ENCODE measurements around the gene USP17L24.
"Not testable (repeated sequence)": the region's sequence is repeated elsewhere in the genome, so short reads cannot be mapped to it uniquely, and the experiment has no call there.

USP17L24 gene

GRCh38 chr4:9324865-9325264 lies at the start of gene USP17L24:
Gene USP17L24, plus strand, starts transcription at chr4:9325165. Its CDS starts 0 bp downstream, at chr4:9325165.
- DNase-seq, result not testable (repeated sequence)

GRCh38 chr4:9324191-9324590 lies 774 bp upstream of the USP17L24 start:
- DNase-seq, result not testable (repeated sequence)

GRCh38 chr4:9329611-9330010 lies 4.6 kb downstream of the USP17L24 start, which contains the start of gene USP17L25:
Gene USP17L25, plus strand, starts transcription at chr4:9329911. Its CDS starts 0 bp downstream, at chr4:9329911.
- not testable (repeated sequence) for DNase-seq

- DNase-seq, result not testable (repeated sequence)
These were observed 9.4 kb downstream of the USP17L24 start, which contains the start of gene USP17L26 for GRCh38 chr4:9334358-9334757. Gene USP17L26, plus strand, starts transcription at chr4:9334658. Its CDS starts 0 bp downstream, at chr4:9334658.

GRCh38 chr4:9339103-9339502 lies 14.1 kb downstream of the USP17L24 start, which contains the start of gene USP17L5:
Gene USP17L5, plus strand, starts transcription at chr4:9339403. Its CDS starts 0 bp downstream, at chr4:9339403.
- DNase-seq, result not testable (repeated sequence)

GRCh38 chr4:9343848-9344247 lies 18.9 kb downstream of the USP17L24 start, which contains the start of gene USP17L27:
Gene USP17L27, plus strand, starts transcription at chr4:9344148. Its CDS starts 0 bp downstream, at chr4:9344148.
- DNase-seq, result not testable (repeated sequence)

- not testable (repeated sequence) for DNase-seq
These were observed 23.6 kb downstream of the USP17L24 start, which contains the start of gene USP17L28 for GRCh38 chr4:9348593-9348992. Gene USP17L28, plus strand, starts transcription at chr4:9348893. Its CDS starts 0 bp downstream, at chr4:9348893.

- DNase-seq, result not testable (repeated sequence)
These were observed 25.9 kb downstream of the USP17L24 start for GRCh38 chr4:9350866-9351265.

GRCh38 chr4:9353338-9353737 lies 28.4 kb downstream of the USP17L24 start, which contains the start of gene USP17L29:
Gene USP17L29, plus strand, starts transcription at chr4:9353638. Its CDS starts 0 bp downstream, at chr4:9353638.
- DNase-seq, result not testable (repeated sequence)

GRCh38 chr4:9362829-9363228 lies 37.9 kb downstream of the USP17L24 start, which contains the start of gene USP17L30:
Gene USP17L30, plus strand, starts transcription at chr4:9363129. Its CDS starts 0 bp downstream, at chr4:9363129.
- not testable (repeated sequence) for DNase-seq

Data from stimulated activated CD4-positive, alpha-beta T cell treated with anti-CD3 and anti-CD28 coated beads, Interleukin-4, amount 100 ng/mL, for 1 hour (primary cell).